Neural cell (in vitro differentiated cells): ENCODE results near the gene PLEKHA7.

ENCODE experiments used
- EP300 ChIP-seq: fragments of 450-650 bp; conservative IDR thresholded peaks from 2 replicates; pipeline ENCODE4 v1.6.1; 2014; ENCODE audit warnings: antibody characterized with exemption, mild to moderate bottlenecking, moderate library complexity; ENCODE audit not compliant: poor library complexity, severe bottlenecking
- EZH2 ChIP-seq: fragments of 200-600, 300-800 bp; shearing (Covaris generic), sonication (generic); IDR thresholded peaks from 2 replicates; pipeline ENCODE4 v1.6.1; 2014; ENCODE audit warnings: antibody characterized with exemption, low read length, borderline replicate concordance, mild to moderate bottlenecking; ENCODE audit not compliant: insufficient read depth, poor library complexity, severe bottlenecking
- MXI1 ChIP-seq: fragments of 450-650 bp; conservative IDR thresholded peaks from 2 replicates; pipeline ENCODE4 v1.6.1; 2014; ENCODE audit warnings: antibody characterized with exemption, mild to moderate bottlenecking; ENCODE audit not compliant: poor library complexity, severe bottlenecking
- POLR2AphosphoS5 ChIP-seq: IDR thresholded peaks from 2 replicates; pipeline ENCODE4 v1.6.1; 2012
- RAD21 ChIP-seq: fragments of 450-650 bp; conservative IDR thresholded peaks from 2 replicates; pipeline ENCODE4 v1.6.1; 2014; ENCODE audit warnings: antibody characterized with exemption, mild to moderate bottlenecking, moderate library complexity
- SMC3 ChIP-seq: fragments of 450-650 bp; conservative IDR thresholded peaks from 2 replicates; pipeline ENCODE4 v1.6.1; 2014; ENCODE audit warnings: antibody characterized with exemption, mild to moderate bottlenecking, moderate library complexity; ENCODE audit not compliant: poor library complexity
- TAF1 ChIP-seq: IDR thresholded peaks from 2 replicates; pipeline ENCODE4 v1.6.1; 2012; ENCODE audit warnings: low read depth
- TF ChIP-seq, protein P1 (sequence below): fragments of 450-650 bp; IDR thresholded peaks from 2 replicates; pipeline ENCODE4 v1.5.1; 2014; ENCODE audit warnings: antibody characterized with exemption, mild to moderate bottlenecking, moderate library complexity; ENCODE audit not compliant: poor library complexity, severe bottlenecking
- TF ChIP-seq, protein P2 (sequence below): IDR thresholded peaks from 2 replicates; pipeline ENCODE4 v1.6.1; 2012; ENCODE audit warnings: borderline replicate concordance

DNA sequence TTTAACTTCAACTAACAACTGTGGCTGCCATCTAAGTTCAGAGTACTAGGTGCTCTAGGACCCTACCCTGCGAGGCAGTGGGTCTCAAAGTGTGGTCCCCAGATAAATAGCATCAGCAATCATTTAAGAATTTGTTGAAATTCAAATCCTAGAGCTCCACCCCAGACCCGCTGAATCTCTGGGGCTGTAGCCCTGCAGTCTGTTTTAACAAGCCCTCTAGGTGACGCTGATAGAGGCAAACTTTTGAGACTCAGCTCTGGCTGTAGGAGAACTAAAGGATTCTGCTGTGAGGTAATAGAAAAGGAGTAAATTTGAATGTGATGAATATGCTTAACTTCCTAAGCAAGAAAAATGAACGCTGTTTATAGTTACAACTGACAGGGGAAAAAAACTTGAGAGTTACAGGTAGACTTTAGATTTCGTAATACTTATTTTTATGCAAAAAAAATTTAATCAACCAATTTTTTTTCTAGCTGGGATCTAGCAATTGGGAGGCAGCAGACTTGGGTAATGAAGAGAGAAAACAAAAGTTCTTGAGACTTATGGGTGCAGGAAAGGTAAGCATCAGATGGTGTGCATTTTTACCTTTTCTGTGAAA lies 270.0 kb downstream of the PLEKHA7 start:
- TF ChIP-seq, protein P1, sequence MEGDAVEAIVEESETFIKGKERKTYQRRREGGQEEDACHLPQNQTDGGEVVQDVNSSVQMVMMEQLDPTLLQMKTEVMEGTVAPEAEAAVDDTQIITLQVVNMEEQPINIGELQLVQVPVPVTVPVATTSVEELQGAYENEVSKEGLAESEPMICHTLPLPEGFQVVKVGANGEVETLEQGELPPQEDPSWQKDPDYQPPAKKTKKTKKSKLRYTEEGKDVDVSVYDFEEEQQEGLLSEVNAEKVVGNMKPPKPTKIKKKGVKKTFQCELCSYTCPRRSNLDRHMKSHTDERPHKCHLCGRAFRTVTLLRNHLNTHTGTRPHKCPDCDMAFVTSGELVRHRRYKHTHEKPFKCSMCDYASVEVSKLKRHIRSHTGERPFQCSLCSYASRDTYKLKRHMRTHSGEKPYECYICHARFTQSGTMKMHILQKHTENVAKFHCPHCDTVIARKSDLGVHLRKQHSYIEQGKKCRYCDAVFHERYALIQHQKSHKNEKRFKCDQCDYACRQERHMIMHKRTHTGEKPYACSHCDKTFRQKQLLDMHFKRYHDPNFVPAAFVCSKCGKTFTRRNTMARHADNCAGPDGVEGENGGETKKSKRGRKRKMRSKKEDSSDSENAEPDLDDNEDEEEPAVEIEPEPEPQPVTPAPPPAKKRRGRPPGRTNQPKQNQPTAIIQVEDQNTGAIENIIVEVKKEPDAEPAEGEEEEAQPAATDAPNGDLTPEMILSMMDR: no peak
- TF ChIP-seq EZH2: no peak
- TF ChIP-seq, protein P2, sequence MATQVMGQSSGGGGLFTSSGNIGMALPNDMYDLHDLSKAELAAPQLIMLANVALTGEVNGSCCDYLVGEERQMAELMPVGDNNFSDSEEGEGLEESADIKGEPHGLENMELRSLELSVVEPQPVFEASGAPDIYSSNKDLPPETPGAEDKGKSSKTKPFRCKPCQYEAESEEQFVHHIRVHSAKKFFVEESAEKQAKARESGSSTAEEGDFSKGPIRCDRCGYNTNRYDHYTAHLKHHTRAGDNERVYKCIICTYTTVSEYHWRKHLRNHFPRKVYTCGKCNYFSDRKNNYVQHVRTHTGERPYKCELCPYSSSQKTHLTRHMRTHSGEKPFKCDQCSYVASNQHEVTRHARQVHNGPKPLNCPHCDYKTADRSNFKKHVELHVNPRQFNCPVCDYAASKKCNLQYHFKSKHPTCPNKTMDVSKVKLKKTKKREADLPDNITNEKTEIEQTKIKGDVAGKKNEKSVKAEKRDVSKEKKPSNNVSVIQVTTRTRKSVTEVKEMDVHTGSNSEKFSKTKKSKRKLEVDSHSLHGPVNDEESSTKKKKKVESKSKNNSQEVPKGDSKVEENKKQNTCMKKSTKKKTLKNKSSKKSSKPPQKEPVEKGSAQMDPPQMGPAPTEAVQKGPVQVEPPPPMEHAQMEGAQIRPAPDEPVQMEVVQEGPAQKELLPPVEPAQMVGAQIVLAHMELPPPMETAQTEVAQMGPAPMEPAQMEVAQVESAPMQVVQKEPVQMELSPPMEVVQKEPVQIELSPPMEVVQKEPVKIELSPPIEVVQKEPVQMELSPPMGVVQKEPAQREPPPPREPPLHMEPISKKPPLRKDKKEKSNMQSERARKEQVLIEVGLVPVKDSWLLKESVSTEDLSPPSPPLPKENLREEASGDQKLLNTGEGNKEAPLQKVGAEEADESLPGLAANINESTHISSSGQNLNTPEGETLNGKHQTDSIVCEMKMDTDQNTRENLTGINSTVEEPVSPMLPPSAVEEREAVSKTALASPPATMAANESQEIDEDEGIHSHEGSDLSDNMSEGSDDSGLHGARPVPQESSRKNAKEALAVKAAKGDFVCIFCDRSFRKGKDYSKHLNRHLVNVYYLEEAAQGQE: no peak
- no peak for TF ChIP-seq EP300
- TF ChIP-seq SMC3: no peak
- TF ChIP-seq POLR2AphosphoS5: no peak
- no peak for TF ChIP-seq TAF1
- no peak for TF ChIP-seq MXI1
- TF ChIP-seq RAD21: no peak
